K562 (cell line): ENCODE data around the gene CASP7.

ENCODE experiments used
- CTCF ChIP-seq, 3 experiments: IDR thresholded peaks in 2 of 3; conservative IDR thresholded peaks in 1 of 3; 2 replicates each; pipeline ENCODE4 v1.5.1; 2011 to 2012; ENCODE audit warnings: low read length in 3 of 3, mild to moderate bottlenecking in 3 of 3, control low read depth in 2 of 3, improper control_type of control experiment in 1 of 3, inconsistent platforms in 1 of 3, low read depth in 1 of 3, mixed read lengths in 1 of 3, moderate library complexity in 1 of 3; ENCODE audit not compliant: insufficient read depth in 2 of 3
- ETV5 ChIP-seq: sonication (generic); formaldehyde crosslinking; IDR thresholded peaks from 2 replicates; pipeline ENCODE4 v1.4.0; 2020; ENCODE audit warnings: low read depth, mild to moderate bottlenecking, missing genetic modification reagents
- EZH2 ChIP-seq: IDR thresholded peaks from 2 replicates; pipeline ENCODE4 v1.6.1; 2012; ENCODE audit warnings: low read depth, mild to moderate bottlenecking, inconsistent platforms, low read length, borderline replicate concordance
- PRDM10 ChIP-seq: fragments of 450-650 bp; IDR thresholded peaks from 2 replicates; pipeline ENCODE4 v1.6.1; 2018; ENCODE audit not compliant: partially characterized antibody
- ZNF146 ChIP-seq: IDR thresholded peaks from one replicate; pipeline ENCODE4 v1.6.1; 2018; ENCODE audit warnings: missing compliant biosample characterization; ENCODE audit not compliant: unreplicated experiment
- ZNF445 ChIP-seq: fragments of 250-450 bp; sonication (Bioruptor Pico); IDR thresholded peaks from 2 replicates; pipeline ENCODE4 v1.4.0; 2020; ENCODE audit warnings: low read depth, mild to moderate bottlenecking, moderate library complexity

- TF ChIP-seq CTCF (IDR thresholded peaks at IDR 0.05 in 2 of 3, conservative IDR thresholded peaks at IDR 0.05 in 1 of 3; ENCODE audit: insufficient read depth in 2 of 3, low read depth in 1 of 3, low read length in 3 of 3) (no peak), ZNF146 (CRISPR knock-in tag) (no peak), ETV5 (CRISPR knock-in tag) (no peak), EZH2 (no peak), PRDM10 (no peak), ZNF445 (CRISPR knock-in tag) (no peak)
These were observed 77.3 kb downstream of the CASP7 start for GRCh38 chr10:113756940-113757543.
